NB4 (cell line): ENCODE data around the gene RPGRIP1L.

Experiments used
- DNase-seq: peaks from one replicate; pipeline ENCODE4 v3.0.0; 2010; ENCODE audit warnings: low read depth
- H3K4me3 ChIP-seq: one replicate; pipeline ENCODE4 v1.5.1; 2011; ENCODE audit warnings: mild to moderate bottlenecking, low read depth, low read length, moderate library complexity
- CTCF ChIP-seq: IDR thresholded peaks from one replicate; pipeline ENCODE4 v1.5.1; 2012; ENCODE audit warnings: low read depth, low read length
- MYC ChIP-seq: IDR thresholded peaks from 2 replicates; pipeline ENCODE4 v1.6.1; 2011; ENCODE audit warnings: low read depth, low read length
- POLR2A ChIP-seq: IDR thresholded peaks from 2 replicates; pipeline ENCODE4 v1.6.1; 2011; ENCODE audit warnings: mild to moderate bottlenecking; ENCODE audit not compliant: insufficient read length; ENCODE audit errors: extremely low read depth
- TF ChIP-seq, protein P1 (sequence below): IDR thresholded peaks from 2 replicates; pipeline ENCODE4 v1.6.1; 2011; ENCODE audit warnings: low read depth, low read length

Gene RPGRIP1L

DNA sequence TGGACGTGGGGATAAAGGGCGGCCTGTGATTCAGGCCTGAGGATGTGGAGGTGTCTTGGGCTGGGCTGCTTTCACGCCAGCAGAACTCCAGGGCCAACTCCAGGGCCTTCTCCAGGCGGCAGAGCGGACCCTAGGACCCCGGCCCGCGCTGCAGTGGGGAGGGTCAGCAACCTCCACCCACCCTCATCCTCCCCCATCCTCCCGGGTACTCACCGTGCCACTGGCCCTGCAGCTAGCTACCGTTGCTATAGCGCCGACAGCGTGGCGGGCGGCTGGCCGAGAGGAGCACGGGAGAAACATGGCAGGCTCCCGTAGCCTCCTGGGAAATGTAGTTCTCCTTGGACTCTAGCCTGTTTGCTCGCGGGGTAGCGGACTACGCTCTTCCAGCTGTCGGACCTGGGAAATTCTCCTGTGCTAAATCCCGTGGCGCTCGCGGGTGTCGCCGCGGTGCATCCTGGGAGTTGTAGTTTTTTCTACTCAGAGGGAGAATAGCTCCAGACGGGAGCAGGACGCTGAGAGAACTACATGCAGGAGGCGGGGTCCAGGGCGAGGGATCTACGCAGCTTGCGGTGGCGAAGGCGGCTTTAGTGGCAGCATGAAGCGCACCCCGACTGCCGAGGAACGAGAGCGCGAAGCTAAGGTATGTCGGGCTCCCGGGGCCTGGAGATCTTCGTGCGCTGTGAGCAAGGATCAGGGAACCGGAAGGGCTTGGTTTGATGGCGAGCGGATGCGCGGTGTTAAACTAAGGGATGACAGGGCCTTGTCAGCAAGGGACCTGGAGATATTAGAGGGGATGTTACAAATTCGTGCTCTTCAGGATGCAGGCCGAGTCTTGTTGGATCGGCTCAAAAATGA is at the start of gene RPGRIP1L, which contains the start of gene FTO:
RPGRIP1L (minus strand) TSS at position 270 of the 855 bp plus-strand sequence. CDS start 3,136 bp downstream, outside the sequence.
FTO (plus strand) TSS at position 567 of the 855 bp plus-strand sequence.
- H3K4me3 ChIP-seq: peak within 1 kb of the TSS; percentile 93
- peak; percentile 99 for DNase-seq
- peak; percentile 94 for TF ChIP-seq MYC
- no peak for TF ChIP-seq CTCF
- TF ChIP-seq POLR2A: no peak
- TF ChIP-seq, protein P1, sequence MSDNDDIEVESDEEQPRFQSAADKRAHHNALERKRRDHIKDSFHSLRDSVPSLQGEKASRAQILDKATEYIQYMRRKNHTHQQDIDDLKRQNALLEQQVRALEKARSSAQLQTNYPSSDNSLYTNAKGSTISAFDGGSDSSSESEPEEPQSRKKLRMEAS: peak; percentile 79

DNA sequence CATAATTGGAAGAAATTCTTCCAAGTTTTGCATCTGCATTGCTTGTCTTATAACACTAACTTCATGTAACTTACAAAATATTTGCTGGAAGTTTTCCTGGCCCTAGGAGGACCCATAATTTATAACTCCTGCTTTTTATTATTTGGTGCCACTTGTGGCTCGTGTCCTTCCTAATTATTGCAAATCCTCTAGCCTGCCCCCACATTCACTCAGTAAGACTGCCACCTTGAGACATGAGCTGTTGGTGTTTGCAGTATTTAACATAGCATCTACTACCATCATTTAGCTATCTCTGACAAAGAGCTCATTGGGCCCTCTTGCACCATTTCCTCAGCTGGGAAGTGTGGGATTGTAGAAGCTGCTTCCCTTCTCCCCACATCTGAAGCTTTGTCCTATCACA is 49.8 kb upstream of the RPGRIP1L start:
- TF ChIP-seq, protein P1: no peak
- TF ChIP-seq CTCF: no peak
- no peak for TF ChIP-seq POLR2A
- no peak for TF ChIP-seq MYC
- DNase-seq: peak; percentile 37
- H3K4me3 ChIP-seq: no peak overlapping the region

- no peak overlapping the region for H3K4me3 ChIP-seq
- TF ChIP-seq MYC (no peak), POLR2A (no peak), CTCF (no peak)
- TF ChIP-seq, protein P1: no peak
- no peak for DNase-seq
Measured at GRCh38 chr16:53752560-53752959, 48.9 kb upstream of the RPGRIP1L start.

DNA sequence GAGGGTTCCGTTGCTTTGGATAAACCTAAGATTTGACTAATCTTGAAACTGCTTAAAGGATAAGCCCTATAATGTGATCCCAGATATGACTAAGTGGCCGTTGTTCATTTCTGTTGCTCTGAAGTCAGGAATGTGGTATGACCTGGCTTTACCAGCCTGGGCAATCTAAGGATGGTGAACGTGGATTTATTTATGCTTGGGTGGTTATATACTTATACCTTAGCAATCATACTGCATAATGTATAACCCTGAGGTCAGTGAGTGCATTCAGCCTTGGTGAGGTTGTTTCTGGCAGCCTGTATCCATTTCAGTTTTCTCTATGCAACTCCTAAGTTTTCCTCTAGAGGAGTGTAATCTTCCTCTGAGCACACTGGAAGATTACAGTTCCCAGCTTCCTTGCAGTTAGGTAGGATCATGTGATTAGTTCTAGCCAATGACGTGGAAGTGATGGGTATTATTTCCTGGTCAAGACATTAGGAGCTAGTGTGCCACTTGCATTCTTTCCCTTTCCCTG is 42.2 kb upstream of the RPGRIP1L start:
- no peak for DNase-seq
- no peak overlapping the region for H3K4me3 ChIP-seq
- no peak for TF ChIP-seq MYC
- TF ChIP-seq, protein P1: no peak

GRCh38 chr16:53745086-53745485 is 41.4 kb upstream of the RPGRIP1L start:
- TF ChIP-seq POLR2A (no peak), CTCF (no peak), MYC (no peak)
- TF ChIP-seq, protein P1: no peak
- H3K4me3 ChIP-seq: no peak overlapping the region
- no peak for DNase-seq

- peak; percentile 24 for DNase-seq
- TF ChIP-seq, protein P1: no peak
- TF ChIP-seq CTCF (no peak), MYC (no peak), POLR2A (no peak)
Measured at GRCh38 chr16:53744449-53744848, 40.8 kb upstream of the RPGRIP1L start.

More at GRCh38 chr16:53744449-53744848, 40.8 kb upstream of the RPGRIP1L start:
- H3K4me3 ChIP-seq: no peak overlapping the region
